Heart right ventricle (tissue), 16 donors: Measurements from ENCODE around the gene ASCL4. TPM values are rescaled to one million over a fixed set of nuclear protein-coding genes. Genes with fewer than 3 reads are reported as not detected.

Experiments used
- ATAC-seq, 8 donors: fragments of 200-7000 bp; cut with Tn5 transposase; one replicate each; pipeline ENCODE4 v1.9.1; 2020; ENCODE audit warnings: mild to moderate bottlenecking in 8 of 8, moderate library complexity in 8 of 8, moderate number of reproducible peaks in 1 of 8
- DNase-seq, 2 donors: peaks; one replicate each; pipeline ENCODE4 v3.0.0-alpha.2; 2020
- H3K27ac ChIP-seq, 10 donors: fragments of 200-600 bp; sonication (generic) in 2 of 10; one replicate each; pipeline versions ENCODE4 v1.5.0 to v1.8.0; 2020 to 2022; ENCODE audit warnings: mild to moderate bottlenecking in 3 of 10
- H3K27me3 ChIP-seq, 7 donors: fragments of 200-600 bp; one replicate each; pipeline ENCODE4 v1.8.0; 2021 to 2022; ENCODE audit warnings: mild to moderate bottlenecking in 2 of 7
- H3K36me3 ChIP-seq, 9 donors: fragments of 200-600 bp; sonication (generic) in 1 of 9; one replicate each; pipeline versions ENCODE4 v1.5.0 to v1.8.0; 2020 to 2022; ENCODE audit warnings: mild to moderate bottlenecking in 2 of 9
- H3K4me1 ChIP-seq, 9 donors: fragments of 200-600 bp; sonication (generic) in 1 of 9; one replicate each; pipeline versions ENCODE4 v1.5.0 to v1.8.0; 2020 to 2022; ENCODE audit warnings: mild to moderate bottlenecking in 4 of 9
- H3K4me3 ChIP-seq, 10 donors: fragments of 200-600 bp; sonication (generic) in 2 of 10; one replicate each; pipeline versions ENCODE4 v1.5.0 to v1.8.0; 2020 to 2022; ENCODE audit warnings: mild to moderate bottlenecking in 7 of 10, moderate library complexity in 2 of 10
- H3K9me3 ChIP-seq, 11 donors: fragments of 200-600 bp in 10 of 11; sonication (generic) in 2 of 11; one replicate each; pipeline versions ENCODE4 v1.5.0 to v1.8.0; 2013 to 2022; ENCODE audit warnings: mild to moderate bottlenecking in 2 of 11, control low read depth in 1 of 11, moderate library complexity in 1 of 11
- WGBS, 2 donors: extraction: QIAGEN DNeasy Blood & Tissue Kit; methylation state at CpG; one replicate each; pipeline ENCODE4 v1.1.7; 2013; ENCODE audit warnings: inconsistent platforms in 1 of 2; 5-methylcytosine and 5-hydroxymethylcytosine counted together
- intact Hi-C, 10 donors: fragments of 100-400 bp; cut with DNase I; formaldehyde crosslinking; loops; one replicate each; pipeline versions ENCODE4 v1.11.1 to v1.14.2; 2022
- polyA plus RNA-seq, 2 donors: library from polyadenylated mRNA; stranded (reverse); fragments of 200-250 nt; gene quantifications; one replicate each; pipeline ENCODE4 v1.2.3, GENCODE V29; 2013
- total RNA-seq, 10 donors: library from RNA; stranded (reverse); fragmentation: NEBNext Ultra II Directional in 3 of 10; extraction: Animal tissue kit (Norgen Biotek cat#: 25700) in 3 of 10; gene quantifications; one replicate each; pipeline versions ENCODE4 v1.2.1 to v1.2.4, GENCODE V29; 2021 to 2023
- TF ChIP-seq, protein P1 (sequence below), 9 donors: fragments of 200-600 bp; sonication (generic) in 2 of 9; IDR thresholded peaks; one replicate each; pipeline versions ENCODE4 v1.5.0 to v1.8.0; 2021 to 2022; ENCODE audit warnings: antibody characterized with exemption in 9 of 9, mild to moderate bottlenecking in 5 of 9, moderate library complexity in 1 of 9
- donor health status: Arrhythmogenic right ventricular cardiomyopathy.
- donor health status: ischemic (EF 13 %, LVEDD 7.1; RV severe dilation, severe dysfunction).
- donor health status: healthy with polysubstance abuse.
- donor health status: DM: no; HTN: yes; CAD: no.
- donor health status: DM: no; HTN: no; CAD: no.
- donor health status: ischemic (EF 25% LVEDD 6.9; RV normal size, moderate dysfunction).
- donor health status: ischemic (EF 25% LVEDD 5.7; RV mildly dilated, moderate dysfunction).
- donor health status: healthy.
- donor health status: DM: yes; HTN: yes; CAD: no.
- donor health status: Ischemic cardiomyopathy.
- donor health status: ischemic (EF 35%, LVEDD 5.7; RV mildly dilated, moderate dysfunction).
- donor health status: nonischemic (EF 11% LVEDD 7.7; RV severe dilation, severe dysfunction).
- donor health status: DM: yes; HTN: yes; CAD: no.
- donor health status: PGD.
- donor health status: ischemic (EF 29% LVEDD 5.4; RV normal size, mild dysfunction).
- donor health status: nonischemic (EF 23%, LVEDD 6.1; RV moderate dilation, normal function).

The ASCL4 gene
- total and polyA plus RNA-seq, 12 donors: not detected

GRCh38 chr12:107778383-107779025 is 4.0 kb downstream of the ASCL4 start:
- TF ChIP-seq, protein P1, sequence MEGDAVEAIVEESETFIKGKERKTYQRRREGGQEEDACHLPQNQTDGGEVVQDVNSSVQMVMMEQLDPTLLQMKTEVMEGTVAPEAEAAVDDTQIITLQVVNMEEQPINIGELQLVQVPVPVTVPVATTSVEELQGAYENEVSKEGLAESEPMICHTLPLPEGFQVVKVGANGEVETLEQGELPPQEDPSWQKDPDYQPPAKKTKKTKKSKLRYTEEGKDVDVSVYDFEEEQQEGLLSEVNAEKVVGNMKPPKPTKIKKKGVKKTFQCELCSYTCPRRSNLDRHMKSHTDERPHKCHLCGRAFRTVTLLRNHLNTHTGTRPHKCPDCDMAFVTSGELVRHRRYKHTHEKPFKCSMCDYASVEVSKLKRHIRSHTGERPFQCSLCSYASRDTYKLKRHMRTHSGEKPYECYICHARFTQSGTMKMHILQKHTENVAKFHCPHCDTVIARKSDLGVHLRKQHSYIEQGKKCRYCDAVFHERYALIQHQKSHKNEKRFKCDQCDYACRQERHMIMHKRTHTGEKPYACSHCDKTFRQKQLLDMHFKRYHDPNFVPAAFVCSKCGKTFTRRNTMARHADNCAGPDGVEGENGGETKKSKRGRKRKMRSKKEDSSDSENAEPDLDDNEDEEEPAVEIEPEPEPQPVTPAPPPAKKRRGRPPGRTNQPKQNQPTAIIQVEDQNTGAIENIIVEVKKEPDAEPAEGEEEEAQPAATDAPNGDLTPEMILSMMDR (IDR thresholded peaks at IDR 0.05): no peak
- H3K27ac ChIP-seq: peak overlapping the region in 1 of 10 donors; percentile 69
- intact Hi-C loops: no loop called here
- peak in 1 of 8 donors; percentile 71 for ATAC-seq
- H3K36me3 ChIP-seq: no peaks in the 10 kb centered on the region
- WGBS, 2 donors: 55 to 68% methylated on average over 11 of the region's 11 CpGs
- H3K4me1 ChIP-seq: peaks cover 0 to 30% (median 0%) of the 10 kb centered on the region in 9 donors
- H3K27me3 ChIP-seq: peaks cover 12 to 59% (median 44%) of the 10 kb centered on the region in 7 donors
- no peak overlapping the region for H3K4me3 ChIP-seq
- DNase-seq: no peak
- no peaks in the 10 kb centered on the region for H3K9me3 ChIP-seq

DNA sequence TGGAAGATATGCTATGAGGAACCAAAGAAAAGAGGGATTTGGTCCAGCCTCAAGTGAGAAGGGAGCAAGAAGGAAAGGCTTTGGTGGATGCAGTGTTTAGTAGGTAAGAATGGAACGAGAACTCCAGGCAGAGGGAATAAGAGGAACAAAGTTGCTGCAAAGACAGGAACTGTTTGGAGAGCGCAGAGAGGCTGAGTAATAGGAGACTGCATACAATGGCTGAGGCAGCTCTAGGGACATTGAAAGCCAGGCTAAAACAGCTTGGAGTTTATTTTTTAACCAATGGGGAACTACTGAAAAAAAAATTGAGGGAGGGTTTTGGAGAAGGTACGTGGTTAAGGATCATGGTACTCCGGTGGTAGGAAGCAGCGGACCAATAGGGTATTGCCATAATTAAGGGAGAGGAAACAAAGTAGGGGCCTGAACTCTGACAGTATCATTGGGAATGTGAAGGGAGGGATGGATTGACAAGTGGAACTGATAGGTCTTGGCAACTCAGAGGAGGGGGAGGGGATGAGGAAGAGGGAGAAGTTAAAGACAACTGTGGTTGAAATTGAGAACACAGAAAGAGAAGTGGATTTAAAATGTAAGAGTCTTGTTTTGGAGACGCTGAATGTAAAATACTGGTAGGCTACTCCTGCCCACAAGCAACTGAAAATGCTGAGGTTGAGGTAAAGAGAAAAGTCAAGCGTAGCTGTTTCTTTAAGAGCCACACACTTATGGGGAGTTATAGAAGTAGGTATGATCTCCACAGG is 4.8 kb downstream of the ASCL4 start:
- peak overlapping the region in 1 of 10 donors; percentile 69 for H3K27ac ChIP-seq
- peak in 1 of 2 donors; percentile 15 for DNase-seq
- peaks cover 12 to 56% (median 37%) of the 10 kb centered on the region in 7 donors for H3K27me3 ChIP-seq

GRCh38 chr12:107780298-107780697 is 5.8 kb downstream of the ASCL4 start:
- Histone ChIP-seq H3K9me3 (no peaks in the 10 kb centered on the region), H3K4me1 (peaks cover 0 to 34% (median 0%) of the 10 kb centered on the region in 9 donors), H3K27ac (peak overlapping the region in 1 of 10 donors; percentile 69), H3K27me3 (peaks cover 9 to 46% (median 26%) of the 10 kb centered on the region in 7 donors), H3K4me3 (no peak overlapping the region), H3K36me3 (no peaks in the 10 kb centered on the region)
- DNase-seq (no peak), ATAC-seq (no peak)
- 45 to 93% methylated on average over 1 of the region's 1 CpG for WGBS, 2 donors
- TF ChIP-seq, protein P1 (IDR thresholded peaks at IDR 0.05): no peak
- intact Hi-C loops: no loop called here

More for the DNA sequence above, 4.8 kb downstream of the ASCL4 start:
- Histone ChIP-seq H3K9me3 (no peaks in the 10 kb centered on the region), H3K4me3 (no peak overlapping the region), H3K4me1 (peaks cover 0 to 37% (median 0%) of the 10 kb centered on the region in 9 donors), H3K36me3 (no peaks in the 10 kb centered on the region)
- WGBS, 2 donors: 69 to 75% methylated on average over 7 of the region's 7 CpGs
- intact Hi-C loops: no loop called here
- peak in 6 of 8 donors; percentile 30 to 61 (median 58) for ATAC-seq
- TF ChIP-seq, protein P1 (IDR thresholded peaks at IDR 0.05): no peak

DNA sequence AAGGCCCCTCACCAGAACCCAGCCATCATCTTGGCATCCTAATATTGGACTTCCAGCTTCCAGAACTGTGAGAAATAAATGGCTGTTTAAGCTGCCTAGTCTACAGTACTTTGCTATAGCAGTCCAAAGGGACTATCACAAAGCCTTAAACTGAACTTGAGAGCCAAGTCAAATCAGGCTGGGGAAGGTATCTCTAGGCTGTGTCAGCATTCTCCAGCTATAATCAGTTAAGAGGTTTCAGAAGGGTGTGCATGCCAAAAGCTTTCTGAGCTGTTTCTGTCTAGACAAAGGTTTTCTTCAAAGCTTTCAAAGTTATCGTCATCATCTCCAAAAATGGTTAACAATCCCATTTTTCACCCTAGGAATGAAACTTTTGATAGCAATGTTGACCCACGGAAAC is 7.6 kb downstream of the ASCL4 start:
- no peak overlapping the region for H3K27ac ChIP-seq
- TF ChIP-seq, protein P1 (IDR thresholded peaks at IDR 0.05): no peak
- intact Hi-C loops: no loop called here
- H3K36me3 ChIP-seq: no peaks in the 10 kb centered on the region
- DNase-seq: no peak
- WGBS, 2 donors: 61 to 75% methylated on average over 2 of the region's 2 CpGs
- ATAC-seq: no peak
- peaks cover 0 to 29% (median 9%) of the 10 kb centered on the region in 7 donors for H3K27me3 ChIP-seq
- H3K9me3 ChIP-seq: no peaks in the 10 kb centered on the region
- H3K4me3 ChIP-seq: no peak overlapping the region
- peaks cover 0 to 31% (median 0%) of the 10 kb centered on the region in 9 donors for H3K4me1 ChIP-seq
